Activated CD8-positive, alpha-beta memory T cell treated with anti-CD3 and anti-CD28 coated beads for 24 hours (primary cell): ENCODE results near the gene ADCK2.
"Not testable (repeated sequence)": the region's sequence is repeated elsewhere in the genome, so short reads cannot be mapped to it uniquely, and the experiment has no call there.

ENCODE experiments used
- DNase-seq: peaks from one replicate; pipeline ENCODE4 v3.0.0-alpha.2; 2020

The ADCK2 gene, protein sequence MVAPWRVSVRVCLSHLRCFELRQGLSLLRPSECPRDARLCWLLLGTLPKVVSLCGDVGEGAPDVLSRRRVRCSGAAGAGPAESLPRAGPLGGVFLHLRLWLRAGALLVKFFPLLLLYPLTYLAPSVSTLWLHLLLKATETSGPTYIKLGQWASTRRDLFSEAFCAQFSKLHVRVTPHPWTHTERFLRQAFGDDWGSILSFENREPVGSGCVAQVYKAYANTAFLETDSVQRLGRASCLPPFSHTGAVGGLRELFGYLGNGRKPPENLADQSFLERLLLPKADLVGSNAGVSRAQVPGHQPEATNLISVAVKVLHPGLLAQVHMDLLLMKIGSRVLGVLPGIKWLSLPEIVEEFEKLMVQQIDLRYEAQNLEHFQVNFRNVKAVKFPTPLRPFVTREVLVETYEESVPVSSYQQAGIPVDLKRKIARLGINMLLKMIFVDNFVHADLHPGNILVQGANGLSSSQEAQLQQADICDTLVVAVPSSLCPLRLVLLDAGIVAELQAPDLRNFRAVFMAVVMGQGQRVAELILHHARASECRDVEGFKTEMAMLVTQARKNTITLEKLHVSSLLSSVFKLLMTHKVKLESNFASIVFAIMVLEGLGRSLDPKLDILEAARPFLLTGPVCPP

DNA sequence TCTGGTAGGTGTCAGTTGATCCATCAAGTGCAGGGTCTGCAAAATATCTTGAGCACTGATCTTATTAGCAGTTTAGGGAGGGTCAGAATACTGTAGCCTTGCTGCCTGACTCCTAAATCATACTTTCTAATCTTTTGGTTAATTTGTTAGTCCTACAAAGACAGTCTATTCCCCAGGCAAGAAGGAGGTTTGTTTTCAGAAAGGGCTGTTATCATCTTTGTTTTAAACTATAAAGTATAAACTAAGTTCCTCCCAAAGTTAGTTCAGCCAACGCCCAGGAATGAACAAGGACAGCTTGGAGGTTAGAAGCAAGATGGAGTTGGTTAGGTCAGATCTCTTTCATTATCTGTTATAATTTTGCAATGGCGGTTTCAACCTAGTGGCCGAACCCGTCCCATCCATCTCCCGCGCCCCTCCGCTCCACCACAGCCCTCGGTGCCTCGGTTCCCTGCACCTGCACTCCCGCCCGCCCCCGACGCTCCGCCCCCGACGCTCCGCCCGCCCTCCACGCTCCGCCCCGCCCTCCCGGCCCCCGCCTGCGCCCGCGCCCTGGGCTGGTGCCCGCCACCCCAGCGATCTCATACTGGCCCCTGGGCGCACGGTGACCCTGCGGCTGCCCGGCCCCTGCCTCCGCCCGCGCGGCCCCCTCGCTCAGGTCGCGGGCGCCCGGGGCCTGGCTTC is at the start of gene ADCK2:
Gene ADCK2, plus strand, starts transcription at position 564 of the 681 bp plus-strand sequence. CDS start 386 bp downstream, outside the sequence.
- DNase-seq: no peak

DNA sequence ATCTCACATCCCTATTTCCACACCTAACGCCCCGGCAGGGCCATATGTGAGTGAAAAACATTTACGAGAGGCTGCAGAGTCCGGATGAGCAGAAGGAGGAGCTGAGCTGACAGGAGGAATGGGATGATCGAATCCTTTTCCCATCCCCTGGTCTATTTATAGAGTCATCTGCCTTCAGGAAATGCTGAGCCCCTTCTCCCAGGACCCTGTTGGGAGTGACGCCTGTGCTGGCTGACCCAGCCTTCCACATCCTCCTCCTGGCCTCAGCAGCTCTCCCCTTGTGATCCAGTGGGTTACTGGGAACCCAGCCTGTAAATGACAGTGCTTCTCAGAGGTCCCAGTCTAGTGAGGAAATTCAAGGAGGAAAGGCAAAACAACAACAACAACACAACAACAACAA is 48.8 kb upstream of the ADCK2 start:
- DNase-seq: no peak

DNA sequence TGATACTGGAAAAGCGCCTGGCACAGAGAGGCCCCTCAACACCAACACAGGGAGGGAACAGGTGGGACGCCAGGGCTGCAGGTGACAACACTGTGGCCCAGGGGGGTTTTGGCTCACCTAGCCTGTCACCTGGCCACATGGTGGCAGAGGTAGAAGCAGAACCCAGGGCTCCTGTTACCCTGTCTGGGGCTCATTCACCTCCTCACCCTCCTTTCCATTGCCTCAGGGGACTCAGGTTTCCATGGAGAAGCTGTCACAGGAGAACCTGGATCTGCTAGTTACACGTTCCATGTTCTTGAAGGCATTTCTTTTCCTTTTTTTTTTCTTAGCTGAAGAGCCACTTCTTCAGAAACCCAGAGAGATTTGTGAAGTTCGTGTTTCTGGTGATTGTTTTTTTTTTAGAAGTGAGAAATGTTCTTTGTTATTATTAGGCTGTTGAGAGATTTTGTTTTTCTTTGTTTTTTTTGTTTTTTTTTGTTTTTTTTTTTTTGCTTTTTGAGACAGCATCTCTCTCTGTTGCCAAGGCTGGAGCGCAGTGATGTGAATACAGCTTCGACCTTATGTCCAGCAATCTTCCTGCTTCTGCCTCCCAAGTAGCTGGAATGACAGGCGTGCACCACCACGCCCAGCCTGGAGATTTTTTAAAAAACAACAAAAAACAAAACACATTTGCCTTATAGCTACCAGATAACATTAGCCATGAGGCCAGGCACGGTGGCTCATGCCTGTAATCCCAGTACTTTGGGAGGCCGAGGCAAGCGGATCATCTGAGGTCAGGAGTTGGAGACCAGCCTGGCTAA is 48.2 kb upstream of the ADCK2 start:
- no peak for DNase-seq

DNA sequence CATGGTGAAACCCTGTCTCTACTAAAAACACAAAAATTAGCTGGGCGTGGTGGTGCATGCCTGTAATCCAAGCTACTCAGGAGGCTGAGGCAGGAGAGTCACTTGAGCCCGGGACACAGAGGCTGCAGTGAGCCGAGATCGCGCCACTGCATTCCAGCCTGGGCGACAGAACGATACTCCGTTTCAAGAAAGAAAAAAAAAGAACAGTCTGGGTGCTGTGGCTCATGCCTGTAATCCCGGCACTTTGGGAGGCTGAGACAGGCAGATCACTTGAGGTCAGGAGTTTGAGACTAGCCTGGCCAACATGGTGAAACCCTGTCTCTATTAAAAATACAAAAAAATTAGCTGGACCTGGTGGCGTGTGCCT is 47.6 kb upstream of the ADCK2 start:
- DNase-seq: not testable (repeated sequence)

DNA sequence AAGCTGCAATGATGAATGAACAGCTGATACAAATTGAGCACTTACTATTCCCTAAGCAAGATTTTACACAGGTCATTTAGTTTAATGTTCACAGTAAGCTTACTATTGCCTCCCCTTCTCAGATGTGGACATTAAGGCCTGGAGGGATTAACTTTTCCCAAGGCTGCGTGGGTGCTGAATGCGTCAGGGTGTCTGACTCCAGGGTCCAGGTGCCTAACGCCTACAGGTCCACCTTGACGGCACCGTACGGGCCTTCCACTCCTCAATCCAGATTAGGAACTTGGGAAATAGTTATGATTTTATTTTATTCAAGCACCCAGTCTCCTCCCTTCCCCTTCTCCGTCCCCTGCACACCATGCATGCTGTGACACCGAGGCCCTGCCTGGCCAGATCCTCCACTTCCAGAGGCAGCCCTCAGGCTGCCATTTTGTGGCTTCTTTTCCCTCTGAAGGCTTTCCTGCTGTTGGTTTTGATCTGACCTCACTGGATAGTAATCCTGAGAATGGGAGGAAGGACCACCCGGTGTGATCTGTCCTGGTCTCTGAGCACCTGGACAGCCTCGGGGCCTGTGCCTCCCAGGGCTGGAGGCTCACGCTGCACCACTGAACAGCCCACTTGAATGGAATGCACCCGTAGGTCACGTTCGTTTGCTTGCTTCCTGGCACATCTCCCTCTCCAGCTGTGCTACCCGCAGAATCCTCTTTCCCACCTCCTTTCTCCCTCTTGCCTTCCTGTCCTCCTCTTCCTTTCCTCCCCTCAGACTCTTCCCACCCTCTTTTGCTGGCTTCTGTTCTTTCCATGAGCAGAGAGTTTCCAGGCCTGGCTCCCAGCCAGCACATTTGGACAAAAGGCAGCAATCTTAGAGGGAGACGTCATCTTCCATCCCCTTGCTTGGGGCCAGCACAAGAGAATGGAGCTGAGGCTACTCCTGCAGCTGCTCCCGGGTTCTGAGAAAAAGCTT is 46.6 kb upstream of the ADCK2 start:
- DNase-seq: no peak

DNA sequence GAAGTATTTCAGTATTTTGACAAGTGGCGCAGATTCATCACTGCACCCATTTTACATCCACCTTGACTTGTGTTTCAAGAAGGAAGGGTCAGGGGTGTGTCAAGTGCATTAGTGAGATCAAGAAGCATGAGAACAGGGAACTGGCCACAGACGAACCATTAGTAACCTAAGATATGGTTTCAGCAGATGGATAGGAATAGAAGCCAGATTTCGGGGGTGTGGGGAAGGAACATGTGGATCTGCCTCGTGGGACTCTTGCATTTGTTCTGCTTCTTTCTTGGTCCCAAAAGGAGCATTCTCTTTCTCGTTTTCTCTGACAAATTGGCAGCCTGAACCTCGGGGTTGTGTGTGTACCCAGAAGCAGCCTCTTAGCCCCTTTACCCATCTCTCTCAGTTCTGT is 41.7 kb upstream of the ADCK2 start:
- no peak for DNase-seq

DNA sequence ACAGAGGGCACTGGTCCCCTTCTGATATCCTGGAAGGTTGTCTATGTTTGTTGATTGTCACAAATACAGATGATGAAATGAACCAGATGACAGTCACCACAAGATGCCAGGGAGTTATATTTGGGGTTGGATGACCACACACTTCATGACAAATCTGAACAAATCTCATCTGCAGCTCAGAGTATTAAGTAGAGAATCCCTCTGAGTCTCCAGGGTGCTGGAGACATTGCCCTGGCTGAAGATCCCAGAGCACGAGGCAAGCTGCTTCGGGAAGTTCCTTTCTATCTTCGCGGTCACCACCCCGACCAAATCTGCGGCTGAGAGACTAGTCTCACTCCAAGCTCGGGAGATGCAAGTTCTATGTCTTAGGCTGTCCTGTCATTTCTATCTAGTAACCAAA is 41.1 kb upstream of the ADCK2 start:
- DNase-seq: no peak

DNA sequence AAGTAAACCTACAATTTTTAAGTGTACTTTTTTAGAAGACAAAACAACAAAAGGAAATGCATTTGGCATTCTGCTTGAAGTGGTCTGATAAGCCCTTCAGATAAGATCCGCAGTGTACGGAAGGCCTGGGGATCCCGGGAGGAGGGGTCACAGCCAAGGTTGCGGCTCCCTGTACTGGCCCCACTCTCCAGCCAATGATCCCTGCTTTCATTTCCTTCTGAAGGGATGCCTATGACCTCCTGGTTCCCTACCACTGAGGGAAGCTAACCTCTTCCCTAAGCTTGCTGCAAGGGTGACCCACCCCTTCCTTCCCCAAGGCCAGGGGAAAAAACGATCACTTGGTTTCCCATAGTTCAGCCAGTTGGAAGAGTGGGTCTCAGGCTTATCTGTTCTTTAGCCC is 37.4 kb upstream of the ADCK2 start:
- DNase-seq: no peak

DNA sequence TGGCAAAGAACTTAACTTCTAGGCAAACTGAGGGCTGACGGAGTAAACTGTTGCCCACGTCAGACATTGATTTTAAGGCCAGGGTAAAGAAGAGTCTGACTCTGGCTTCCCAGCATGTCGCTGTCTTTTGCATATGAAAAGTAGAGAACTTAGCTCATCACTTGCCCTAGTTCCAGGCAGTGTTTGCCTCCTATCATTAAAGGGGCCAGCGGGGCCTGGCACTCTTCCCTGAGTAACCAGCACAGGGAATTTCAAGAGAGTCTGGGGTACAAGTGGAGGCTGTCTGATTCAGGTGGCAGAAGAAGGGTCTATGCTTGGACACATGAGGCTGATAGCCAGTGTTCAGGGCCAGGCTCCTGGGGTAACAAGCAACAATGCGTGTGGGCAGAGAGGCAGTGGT is 36.9 kb upstream of the ADCK2 start:
- DNase-seq: no peak

DNA sequence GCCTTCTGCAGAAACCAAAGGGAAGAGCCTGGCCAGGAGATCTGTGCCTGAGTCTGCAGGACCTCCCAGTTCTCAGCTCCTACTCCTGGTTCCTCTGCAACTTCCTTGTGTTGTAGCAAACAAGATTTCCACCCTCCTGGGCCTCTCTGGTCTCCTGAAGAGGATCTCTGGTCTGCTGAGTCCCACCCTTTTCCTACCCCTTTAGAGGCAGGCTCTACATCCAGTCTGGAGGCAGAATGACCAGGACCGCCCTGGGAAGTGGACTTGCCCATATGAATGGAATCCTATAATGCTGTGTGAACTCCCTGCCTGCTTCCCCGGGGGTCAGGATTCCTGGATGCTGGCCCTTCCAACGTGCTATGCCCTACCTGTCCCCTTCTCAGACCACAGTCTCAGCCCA is 35.3 kb upstream of the ADCK2 start:
- no peak for DNase-seq

DNA sequence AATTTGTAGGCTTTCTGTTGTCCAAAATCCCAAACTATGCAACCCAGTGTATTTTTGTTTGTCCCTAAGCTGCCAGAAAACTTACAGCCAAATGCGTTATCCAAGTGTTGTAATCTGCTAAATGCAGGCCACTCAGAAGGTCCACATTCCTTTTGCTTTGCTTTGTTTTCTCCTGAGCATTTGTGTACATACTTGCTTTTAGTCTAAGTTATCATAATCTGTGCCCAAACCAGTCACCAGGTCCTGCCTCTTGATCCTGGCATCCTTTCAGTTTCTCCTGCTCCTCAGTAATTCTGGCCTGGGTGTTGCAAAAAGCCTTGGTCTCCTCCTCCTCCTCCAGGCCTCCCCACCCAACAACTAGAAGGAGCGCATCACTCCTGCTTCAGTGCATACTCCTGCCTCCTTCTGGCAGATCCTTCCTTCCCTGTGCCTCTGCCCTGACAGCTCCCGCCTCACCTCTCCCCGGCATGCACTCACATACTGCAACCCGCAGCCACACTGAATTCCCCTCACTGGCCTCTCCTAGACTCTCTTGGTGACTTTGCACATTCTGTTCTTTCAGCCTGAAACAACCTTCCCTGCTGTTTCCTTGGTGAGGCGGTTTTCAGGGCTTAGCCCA is 34.5 kb upstream of the ADCK2 start:
- DNase-seq: no peak

DNA sequence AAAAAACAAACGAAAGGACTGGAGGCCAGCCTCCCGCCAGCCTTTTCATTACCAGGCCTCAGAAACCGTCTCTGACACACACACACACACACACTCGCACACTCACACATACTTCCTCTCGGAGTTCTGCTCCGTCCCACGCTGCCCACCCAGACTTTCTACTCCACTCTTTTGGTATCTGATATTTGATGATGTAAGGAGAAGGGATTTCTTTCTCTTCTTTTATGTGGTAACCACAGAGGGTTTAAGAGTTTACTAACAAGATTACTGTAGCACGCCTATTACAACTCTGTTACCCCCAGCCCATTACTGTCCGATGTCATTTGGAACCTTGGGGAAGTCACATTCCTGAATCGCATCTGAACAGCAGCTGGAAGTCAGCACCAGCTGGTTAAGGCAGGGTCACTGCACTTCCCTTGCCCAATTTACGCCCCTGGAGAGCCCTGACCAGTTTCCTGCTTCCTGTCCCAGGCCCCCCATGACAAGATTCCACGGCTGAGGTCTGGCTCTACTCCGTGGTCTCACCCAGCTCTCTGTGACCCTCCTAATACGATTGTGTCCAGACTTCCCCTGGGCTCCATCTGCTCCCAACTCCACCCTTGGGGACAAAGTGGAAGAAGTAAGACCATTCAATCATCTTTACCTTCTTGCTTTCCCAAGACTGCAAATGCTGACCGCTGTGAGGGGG is 33.2 kb upstream of the ADCK2 start:
- DNase-seq: peak; percentile 63

DNA sequence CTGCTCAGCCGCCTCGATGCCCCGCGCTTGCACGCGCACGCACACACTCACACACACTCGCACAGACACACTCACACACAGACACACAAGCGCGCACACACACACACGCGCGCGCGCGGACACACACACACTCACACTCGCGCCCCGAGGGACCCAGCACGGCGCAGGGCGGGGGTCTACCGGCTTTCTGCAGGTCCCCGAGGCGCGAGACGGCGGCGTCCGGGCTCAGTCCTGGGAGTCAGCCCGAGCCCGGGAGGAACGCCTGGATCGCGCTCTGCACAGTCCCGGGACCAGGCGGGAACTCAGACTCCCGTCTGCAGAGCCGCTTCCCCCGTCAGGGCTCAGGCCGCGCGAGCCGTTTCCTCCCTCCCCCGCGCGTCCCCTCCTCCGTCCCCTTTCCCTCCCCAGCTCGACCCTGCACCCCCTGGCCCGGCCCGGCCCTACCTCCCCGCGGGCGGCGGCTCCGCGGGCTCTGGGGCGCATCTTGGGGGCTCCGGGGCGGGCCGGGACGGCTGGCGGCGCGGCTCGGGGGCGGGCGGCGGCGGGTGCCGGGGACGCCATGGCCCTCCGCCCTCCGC is 32.6 kb upstream of the ADCK2 start:
- DNase-seq: peak; percentile 60

DNA sequence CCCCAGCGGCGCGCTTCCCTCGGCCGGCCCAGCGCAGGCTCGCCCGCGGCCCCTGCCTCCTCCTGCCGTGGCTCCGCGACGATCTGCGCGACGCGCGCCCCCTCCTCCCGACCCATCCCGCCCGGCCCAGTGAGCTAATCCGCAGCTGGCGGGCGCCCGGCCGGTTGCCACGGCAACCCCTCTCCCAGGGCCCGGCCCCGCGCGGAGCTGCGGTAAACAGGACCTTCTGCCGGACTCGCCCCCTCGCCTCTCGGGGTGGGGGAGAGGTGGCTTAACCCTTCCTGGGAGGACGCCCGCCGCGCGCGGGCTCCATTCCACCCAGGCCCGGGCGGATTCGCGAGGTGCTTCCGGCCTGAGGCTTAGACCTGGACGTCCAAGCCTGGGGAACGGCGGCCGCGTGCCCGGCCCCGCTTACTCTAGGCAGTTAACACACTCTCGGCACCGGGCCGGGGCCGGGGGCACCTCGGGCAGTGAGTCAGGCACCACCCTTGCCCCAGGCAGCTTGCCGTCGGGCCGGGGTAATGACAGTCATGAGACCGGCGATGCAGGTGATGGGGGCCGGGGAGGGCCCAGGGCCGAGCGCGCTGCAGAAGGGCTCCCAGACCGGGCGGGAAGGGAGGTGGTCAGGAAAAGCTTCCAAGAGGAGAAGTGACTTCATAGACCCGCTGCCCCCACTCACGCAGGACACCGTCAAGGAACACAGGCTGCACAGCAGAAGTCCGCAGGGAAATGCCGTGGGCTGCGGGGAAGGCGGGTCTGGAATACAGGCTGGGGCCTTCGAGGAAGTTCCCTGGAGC is 31.8 kb upstream of the ADCK2 start, which contains the start of gene DENND2A:
Gene DENND2A, minus strand, starts transcription at position 87 of the 797 bp plus-strand sequence. CDS start 38,416 bp downstream, outside the sequence.
- DNase-seq: no peak

DNA sequence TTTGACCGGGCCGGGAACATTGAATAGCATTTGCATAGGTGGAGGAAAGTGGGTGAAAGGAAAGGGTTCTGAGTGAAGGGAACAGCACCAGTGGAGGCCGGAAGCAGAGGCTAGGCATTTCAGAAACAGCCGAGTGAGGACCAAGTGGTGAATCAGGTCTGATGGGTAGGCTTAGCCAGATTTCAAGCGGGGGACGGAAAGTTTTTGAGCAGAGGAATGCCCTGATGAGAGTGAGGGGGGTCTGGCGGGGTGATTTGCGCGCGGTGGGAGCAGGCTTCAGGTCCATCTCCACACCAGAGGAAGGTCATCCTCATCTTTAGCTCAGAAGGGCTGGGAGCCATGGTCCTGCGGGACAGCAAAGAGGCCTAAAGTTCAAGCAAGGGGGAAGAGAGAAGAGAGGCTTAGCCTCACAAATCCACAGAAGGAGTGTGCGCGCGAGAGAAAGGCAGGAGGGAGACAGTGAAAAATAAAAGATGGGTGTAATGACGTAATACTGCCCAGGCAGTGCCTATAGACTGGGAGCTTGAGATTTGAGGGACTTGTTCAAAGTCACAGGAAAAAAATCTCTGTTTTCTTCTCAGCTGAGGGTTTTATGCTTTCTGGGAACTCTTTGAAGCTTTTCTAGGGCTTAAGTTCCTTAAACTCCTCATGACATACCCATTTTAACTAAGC is 31.1 kb upstream of the ADCK2 start:
- DNase-seq: no peak

DNA sequence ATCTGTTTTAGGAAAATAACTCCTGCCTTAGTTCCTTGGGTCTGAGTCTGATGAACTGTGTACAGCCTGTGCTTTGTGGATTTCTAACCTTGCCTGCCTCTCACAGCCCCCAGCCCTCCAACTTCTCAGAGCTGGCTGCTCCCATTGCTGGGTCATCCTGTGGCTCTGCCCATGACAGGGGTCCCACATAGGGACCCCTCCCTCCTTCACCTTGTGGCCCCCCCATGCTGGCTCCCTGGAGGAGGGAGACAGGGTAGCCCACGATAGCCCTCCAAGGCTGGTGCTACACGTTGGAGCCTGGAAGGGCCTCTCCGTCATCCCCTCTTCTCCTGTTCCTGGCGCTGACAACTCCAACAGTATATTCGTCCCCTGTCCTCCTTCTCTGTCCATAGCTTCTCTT is 29.3 kb upstream of the ADCK2 start:
- DNase-seq: no peak

DNA sequence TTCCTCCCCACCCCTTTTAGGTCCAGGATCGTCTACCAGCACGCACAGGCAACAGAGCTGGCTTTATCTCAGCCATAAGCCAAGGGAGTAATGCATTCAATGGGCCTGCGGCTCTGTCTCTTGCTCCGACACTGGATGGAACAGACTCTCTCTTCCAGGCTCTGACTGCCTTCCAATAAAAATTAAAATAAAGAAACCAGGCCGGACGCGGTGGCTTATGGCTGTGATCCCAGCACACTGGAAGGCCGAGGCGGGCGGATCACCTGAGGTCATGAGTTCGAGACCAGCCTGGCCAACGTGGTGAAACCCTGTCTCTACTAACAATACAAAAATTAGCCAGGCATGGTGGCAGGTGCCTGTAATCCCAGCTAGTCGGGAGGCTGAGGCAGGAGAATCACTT is 28.0 kb upstream of the ADCK2 start:
- DNase-seq: not testable (repeated sequence)

DNA sequence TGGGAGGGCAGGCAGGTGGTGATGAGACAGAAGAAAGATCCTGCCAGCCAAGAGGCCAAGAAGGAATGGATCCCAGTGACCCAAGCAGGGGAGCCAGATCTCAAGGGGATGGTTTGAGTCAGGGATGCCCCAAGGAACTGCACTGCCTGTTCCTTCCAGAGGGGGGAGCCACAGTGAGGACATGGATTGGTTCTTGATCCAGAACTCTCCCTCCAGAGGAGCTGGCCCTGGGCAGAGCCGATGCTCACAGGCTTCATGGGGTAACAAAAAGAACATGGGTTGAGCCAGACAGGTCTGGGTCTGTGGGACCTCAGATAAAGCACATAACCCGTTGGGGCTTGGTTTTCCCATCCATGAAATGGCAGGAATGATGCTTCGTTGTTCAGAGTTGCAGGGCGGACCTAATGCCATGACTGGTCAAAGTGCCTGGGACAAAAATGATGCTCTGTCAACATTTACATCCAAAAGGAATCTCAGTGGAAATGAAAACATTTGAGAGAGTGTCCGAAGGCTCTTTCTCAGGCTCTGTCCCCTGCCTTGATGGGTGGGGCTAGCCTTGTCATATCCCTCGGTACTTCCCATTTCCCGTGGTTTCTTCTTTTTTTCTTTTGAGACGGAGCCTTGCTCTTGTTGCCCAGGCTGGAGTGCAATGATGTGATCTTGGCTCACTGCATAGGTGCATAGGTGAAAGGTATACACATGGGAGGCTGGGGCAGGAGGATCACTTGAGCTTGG is 27.4 kb upstream of the ADCK2 start:
- no peak for DNase-seq
